GM19468 (cell line): ENCODE measurements around the gene SELENBP1.
A peak's percentile ranks its signal among the peaks of the same experiment; 100 is the strongest.
"Not testable (repeated sequence)": the region's sequence is repeated elsewhere in the genome, so short reads cannot be mapped to it uniquely, and the experiment has no call there.

Experiments
- ATAC-seq: cut with Tn5 transposase; IDR thresholded peaks from one replicate; pipeline ENCODE4 v1.9.1; 2021; ENCODE audit warnings: mild to moderate bottlenecking, moderate library complexity, moderate number of reproducible peaks; ENCODE audit not compliant: unreplicated experiment; ENCODE audit errors: extremely low read depth

Gene SELENBP1

DNA sequence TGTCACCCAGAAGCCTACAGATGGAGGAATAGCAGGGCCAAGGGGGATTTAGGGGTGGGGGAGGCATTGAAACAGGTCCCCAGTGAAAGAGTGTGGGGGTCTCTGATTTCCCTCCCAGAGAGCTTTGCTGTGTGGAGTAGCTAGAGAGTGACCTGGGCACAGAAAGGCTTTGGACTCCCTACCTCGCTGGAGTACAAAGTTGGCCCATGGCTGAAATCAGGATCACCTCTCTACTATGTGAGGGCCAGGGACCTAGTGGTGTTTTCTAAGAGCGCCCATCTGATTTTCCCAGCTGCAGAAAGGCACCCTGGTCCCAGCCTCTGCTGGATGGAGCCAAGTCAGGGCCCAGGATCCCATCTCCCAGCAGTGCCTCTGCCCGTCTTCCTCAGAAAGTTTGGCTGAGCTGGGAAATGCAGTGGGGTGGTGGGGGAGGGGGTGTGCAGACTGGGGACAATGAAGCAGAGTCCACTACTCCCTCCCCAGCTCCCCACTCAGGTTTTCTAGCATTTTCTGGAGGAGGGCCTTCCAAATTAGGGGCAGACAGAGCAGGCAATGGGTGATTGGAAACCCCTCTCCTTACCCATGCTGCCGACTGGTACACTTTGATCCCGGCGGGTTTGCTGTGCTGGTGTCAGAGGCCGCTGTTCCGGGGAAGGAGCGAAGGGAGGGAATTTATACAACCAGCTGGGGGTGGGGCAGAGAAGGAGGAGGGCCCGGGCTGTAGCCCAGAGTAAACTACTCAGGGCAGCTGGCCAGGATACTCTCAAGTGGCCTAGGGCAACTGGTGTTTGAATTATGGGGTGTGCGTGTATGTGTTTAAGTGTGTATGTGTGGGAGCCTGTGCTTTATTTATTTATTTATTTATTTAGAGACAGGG, at the start of gene SELENBP1:
TSS of gene SELENBP1 (minus strand) at position 648 of the 877 bp plus-strand sequence. CDS start at position 584, 64 bp downstream.
- ATAC-seq, result no peak

DNA sequence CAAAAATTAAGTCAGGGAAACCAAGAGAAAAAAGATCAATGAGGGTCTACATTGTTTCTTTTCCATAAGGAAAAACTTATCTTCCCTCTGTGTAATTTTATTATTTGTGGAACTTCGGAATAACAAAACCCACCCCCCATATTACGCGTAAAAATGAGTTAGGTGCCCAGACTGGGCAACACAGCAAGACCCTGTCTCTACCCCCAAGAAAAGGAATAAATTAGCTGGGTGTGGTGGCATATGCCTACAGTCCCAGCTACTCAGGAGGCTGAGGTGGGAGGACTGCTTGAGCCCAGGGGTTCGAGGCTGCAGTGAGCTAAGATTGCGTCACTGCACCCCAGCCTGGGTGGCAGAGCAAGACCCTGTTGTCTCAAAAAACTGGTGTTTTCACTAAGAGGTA, 47.3 kb upstream of the SELENBP1 start:
- no peak for ATAC-seq

- ATAC-seq, result no peak
Observed at GRCh38 chr1:151418081-151418480, 45.6 kb upstream of the SELENBP1 start.

DNA sequence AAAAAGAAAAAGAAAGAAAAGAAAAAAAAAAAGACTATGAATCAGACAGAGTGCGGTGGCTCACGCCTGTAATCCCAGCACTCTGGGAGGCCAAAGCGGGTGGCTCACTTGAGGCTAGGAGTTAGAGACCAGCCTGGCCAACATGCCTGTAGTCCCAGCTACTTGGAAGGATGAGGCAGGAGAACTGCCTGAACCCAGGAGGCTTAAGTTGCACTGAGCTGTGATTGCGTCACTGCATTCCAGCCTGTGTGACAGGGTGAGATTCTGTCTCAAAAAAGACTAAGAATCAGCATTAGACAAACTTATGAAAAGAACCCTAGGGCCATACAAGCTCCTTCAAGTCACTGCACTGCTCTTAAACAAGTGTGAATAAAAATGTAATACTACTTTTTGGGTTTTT, 43.7 kb upstream of the SELENBP1 start:
- ATAC-seq, result no peak

- ATAC-seq, result no peak
Observed at GRCh38 chr1:151411884-151412283, 39.4 kb upstream of the SELENBP1 start.

DNA sequence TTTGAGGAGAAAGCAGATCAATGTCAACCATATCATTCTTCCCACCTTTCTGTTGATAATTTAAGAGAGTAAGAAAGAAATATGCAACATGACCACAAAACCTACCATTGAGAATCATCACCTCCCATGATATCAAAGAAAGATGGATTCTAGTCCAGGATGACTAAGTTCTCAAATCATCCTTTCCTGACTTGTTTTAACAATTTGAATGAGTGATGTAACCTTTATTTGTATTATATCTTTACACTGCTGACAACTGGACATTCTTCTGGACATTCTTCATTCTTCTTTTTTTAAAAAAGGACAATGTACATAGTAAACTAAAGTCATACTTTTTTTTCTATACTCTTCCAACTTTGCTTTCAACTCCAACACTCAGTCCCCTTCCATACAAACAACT, 36.4 kb upstream of the SELENBP1 start:
- ATAC-seq, result no peak

DNA sequence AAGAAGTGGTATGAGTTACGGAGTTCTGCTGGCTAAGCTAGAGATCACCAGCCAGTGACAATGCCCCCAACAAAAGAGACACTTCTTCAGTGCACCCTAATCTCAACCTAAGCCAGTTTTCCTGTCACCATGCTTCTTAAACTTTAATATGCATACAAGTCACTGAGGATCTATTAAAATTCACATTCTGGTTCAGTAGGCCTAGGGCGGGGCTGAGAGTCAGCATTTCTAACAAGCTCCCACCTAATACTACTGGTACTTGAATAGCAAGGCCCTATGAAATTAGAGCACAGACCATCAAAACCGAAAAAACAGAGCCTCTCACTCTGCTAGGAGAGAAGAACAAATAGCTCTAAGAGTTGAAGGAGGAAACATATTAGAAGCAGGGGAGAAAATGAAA, 34.8 kb upstream of the SELENBP1 start:
- ATAC-seq, result no peak

GRCh38 chr1:151406176-151406575, 33.7 kb upstream of the SELENBP1 start:
- ATAC-seq, result no peak

- no peak for ATAC-seq
Observed at GRCh38 chr1:151405187-151405951, 32.9 kb upstream of the SELENBP1 start.

- no peak for ATAC-seq
Observed at GRCh38 chr1:151403612-151404011, 31.1 kb upstream of the SELENBP1 start.

GRCh38 chr1:151402764-151403163, 30.3 kb upstream of the SELENBP1 start:
- ATAC-seq, result no peak

- ATAC-seq, result no peak
Observed at GRCh38 chr1:151401860-151402259, 29.4 kb upstream of the SELENBP1 start.

- no peak for ATAC-seq
Observed at GRCh38 chr1:151401125-151401788, 28.8 kb upstream of the SELENBP1 start.

DNA sequence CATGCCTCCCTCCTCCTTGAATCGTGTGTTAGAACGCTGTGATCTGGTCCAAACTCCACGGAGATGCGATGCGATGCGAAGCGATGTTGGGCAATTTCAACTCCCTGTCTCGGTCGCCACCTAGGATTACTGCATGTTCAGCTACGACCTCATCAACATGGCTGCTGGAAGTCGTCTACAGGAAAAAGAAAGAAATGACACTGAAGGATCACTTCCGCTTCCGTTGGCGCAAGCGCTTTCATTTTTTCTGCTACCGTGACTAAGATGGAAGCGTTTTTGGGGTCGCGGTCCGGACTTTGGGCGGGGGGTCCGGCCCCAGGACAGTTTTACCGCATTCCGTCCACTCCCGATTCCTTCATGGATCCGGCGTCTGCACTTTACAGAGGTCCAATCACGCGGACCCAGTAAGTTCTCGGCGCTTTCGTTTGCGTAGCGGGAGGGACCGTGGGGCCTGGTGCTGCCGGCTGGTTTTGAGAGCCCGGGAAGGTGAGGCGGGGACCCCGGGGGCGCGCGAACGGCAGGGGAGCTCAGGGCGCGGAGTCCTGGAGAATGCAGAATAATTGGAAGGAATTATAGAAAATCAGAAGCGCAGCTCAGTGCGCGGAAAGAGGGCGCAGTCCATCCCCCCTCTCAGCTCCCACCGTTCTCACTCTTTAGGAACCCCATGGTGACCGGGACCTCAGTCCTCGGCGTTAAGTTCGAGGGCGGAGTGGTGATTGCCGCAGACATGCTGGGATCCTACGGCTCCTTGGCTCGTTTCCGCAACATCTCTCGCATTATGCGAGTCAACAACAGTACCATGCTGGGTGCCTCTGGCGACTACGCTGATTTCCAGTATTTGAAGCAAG, 27.0 kb upstream of the SELENBP1 start, which contains the start of gene PSMB4:
TSS of gene PSMB4 (plus strand) at position 250 of the 848 bp plus-strand sequence. CDS start at position 265, 15 bp downstream.
- peak; percentile 70 for ATAC-seq

DNA sequence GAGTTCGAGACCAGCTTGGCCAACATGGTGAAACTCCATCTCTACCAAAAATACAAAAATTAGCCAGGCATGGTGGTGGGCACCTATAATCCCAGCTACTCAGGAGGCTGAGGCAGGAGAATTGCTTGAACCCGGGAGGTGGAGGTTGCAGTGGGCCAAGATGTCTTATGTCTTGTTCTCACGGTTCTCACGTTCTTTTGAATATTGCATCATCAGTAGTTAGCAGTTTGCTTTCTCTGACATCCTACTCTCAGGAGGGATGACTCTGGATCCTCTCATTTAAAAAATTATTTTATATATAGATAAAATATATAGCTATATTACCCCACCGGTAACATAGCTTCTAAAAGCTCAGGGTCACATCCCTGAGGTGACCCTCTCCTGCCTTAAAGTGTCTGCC, 23.8 kb upstream of the SELENBP1 start:
- not testable (repeated sequence) for ATAC-seq

DNA sequence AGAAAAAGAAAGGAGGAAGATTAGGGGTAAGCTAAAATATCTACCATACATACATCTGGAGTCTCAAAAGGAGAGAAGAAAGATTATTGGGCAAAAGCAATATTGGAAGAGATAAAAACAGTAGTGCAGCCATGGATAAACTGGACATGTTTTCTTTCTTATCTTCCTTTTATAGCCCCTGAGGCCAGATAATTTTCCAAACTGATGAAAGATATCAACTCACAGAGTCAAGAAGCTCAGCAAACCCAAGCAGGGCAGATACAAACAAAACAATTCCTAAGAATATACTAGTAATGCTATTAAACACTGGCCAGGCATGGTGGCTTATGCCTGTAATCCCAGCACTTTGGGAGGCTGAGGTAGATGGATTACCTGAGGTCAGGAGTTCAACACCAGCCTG, 21.1 kb upstream of the SELENBP1 start:
- ATAC-seq, result no peak

DNA sequence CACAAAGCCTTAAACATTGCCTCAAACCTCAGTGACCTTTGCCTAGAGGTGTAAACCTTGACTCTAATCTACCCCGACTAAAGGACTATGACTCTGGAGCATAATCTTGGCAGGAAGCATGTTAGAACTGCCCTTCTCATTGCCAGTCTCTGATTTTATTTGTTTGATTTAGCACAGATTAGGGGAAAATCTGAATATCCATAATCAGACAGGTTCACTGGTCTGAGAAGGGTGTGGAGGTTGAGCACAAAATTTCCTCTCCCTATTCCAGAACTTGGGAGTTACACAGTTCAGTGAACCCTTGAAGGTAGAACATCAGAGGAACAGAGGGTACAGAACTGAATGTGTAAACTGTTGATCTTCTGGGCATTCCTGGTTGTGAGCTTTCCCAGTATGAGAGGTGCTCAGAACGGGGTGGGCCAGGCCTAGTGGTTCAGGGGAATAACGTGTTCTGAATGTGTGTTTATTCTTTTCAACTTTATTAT, 18.6 kb upstream of the SELENBP1 start:
- ATAC-seq, result no peak

DNA sequence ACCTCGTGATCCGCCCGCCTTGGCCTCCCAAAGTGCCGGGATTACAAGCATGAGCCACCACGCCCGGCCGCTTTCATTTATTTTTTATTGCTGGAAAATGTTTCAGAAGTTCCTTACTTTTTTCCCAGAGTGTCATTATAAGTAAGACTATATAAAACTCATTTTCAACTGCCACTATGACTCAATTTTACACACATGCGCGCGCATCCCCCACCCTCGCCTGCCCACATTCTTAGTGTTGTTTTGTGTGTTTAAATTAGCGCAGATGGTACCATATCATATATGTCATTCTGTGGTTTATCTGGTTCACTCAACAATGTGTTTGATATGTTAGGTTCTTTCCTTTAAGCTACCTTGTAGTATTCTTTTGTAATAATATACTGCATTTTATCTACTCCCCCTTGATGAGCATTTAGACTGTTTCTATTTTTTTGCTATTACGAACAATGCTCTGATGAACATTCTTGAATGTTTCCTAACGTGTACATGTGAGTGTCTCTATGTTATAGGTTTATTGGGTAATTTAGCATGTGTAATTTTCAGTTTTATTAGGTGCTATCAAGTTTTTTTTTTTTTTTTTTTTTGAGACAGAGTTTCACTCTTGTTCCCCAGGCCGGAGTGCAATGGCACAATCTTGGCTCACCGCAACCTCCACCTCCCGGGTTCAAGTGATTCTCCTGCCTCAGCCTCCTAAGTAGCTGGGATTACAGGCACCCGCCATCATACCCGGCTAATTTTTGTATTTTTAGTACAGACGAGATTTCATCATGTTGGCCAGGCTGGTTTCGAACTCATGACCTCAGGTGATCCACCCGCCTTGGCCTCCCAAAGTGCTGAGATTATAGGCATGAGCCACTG, 17.9 kb upstream of the SELENBP1 start:
- not testable (repeated sequence) for ATAC-seq

DNA sequence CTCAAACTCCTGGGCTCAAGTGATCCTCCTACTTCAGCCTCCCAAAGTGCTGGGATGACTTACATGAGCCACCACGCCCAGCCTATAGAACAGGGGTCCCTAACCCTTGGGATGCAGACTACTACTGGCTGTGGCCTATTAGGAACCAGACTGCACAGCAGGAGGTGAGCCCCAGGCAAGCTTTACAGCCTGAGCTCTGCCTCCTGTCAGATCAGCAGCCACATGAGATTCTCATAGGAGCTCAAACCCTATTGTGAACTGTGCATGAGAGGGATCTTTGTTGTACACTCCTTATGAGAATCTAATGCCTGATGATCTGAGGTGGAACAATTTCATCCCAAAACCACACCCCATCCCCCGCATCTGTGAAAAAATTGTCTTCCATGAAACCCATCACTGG, 13.5 kb upstream of the SELENBP1 start:
- ATAC-seq, result no peak
